Esophagus muscularis mucosa (tissue), 4 donors: ENCODE data around the gene GNAO1.

Source experiments
- EP300 ChIP-seq: sonication (generic); formaldehyde crosslinking; IDR thresholded peaks from one replicate; pipeline ENCODE4 v1.6.1; 2017; ENCODE audit warnings: antibody characterized with exemption
- POLR2A ChIP-seq: fragments of 450-650 bp; IDR thresholded peaks from one replicate; pipeline ENCODE4 v1.6.1; 2017; ENCODE audit warnings: antibody characterized with exemption, moderate library complexity, mild to moderate bottlenecking, low read depth
- POLR2AphosphoS5 ChIP-seq, 2 donors: sonication (generic); formaldehyde crosslinking; IDR thresholded peaks; one replicate each; pipeline ENCODE4 v1.6.1; 2017; ENCODE audit warnings: antibody characterized with exemption in 2 of 2
- TF ChIP-seq, protein P1 (sequence below), 3 experiments: fragments of 200-600 bp in 2 of 3; fragments of 450-650 bp in 1 of 3; sonication (generic) in 2 of 3; IDR thresholded peaks; one replicate each; pipeline ENCODE4 v1.5.1; 2017 to 2019; ENCODE audit warnings: antibody characterized with exemption in 3 of 3, mild to moderate bottlenecking in 2 of 3, moderate library complexity in 1 of 3

DNA sequence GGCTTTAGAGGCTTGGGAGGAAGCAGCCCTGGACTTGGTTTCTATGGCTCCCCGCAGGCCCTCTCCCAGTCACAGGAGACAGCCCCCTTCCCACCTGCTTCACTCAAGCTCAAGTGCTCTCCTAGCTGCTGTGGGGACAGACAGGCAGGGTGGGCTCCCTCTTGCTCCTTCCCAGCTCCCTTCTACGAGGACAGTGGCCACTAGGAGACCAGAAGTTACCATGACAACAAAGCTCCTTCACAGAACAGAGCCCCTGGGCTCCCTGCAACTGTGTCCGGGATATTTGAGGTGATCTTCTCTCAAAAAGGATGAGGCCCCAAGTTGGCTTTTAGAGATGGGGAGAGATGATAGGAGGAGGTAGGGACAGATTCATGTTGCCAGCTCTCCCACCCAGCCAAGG is 117.7 kb downstream of the GNAO1 start:
- no peak for TF ChIP-seq POLR2AphosphoS5 (IDR thresholded peaks at IDR 0.05)
- TF ChIP-seq, protein P1, sequence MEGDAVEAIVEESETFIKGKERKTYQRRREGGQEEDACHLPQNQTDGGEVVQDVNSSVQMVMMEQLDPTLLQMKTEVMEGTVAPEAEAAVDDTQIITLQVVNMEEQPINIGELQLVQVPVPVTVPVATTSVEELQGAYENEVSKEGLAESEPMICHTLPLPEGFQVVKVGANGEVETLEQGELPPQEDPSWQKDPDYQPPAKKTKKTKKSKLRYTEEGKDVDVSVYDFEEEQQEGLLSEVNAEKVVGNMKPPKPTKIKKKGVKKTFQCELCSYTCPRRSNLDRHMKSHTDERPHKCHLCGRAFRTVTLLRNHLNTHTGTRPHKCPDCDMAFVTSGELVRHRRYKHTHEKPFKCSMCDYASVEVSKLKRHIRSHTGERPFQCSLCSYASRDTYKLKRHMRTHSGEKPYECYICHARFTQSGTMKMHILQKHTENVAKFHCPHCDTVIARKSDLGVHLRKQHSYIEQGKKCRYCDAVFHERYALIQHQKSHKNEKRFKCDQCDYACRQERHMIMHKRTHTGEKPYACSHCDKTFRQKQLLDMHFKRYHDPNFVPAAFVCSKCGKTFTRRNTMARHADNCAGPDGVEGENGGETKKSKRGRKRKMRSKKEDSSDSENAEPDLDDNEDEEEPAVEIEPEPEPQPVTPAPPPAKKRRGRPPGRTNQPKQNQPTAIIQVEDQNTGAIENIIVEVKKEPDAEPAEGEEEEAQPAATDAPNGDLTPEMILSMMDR (IDR thresholded peaks at IDR 0.05) = no peak
- no peak for TF ChIP-seq POLR2A
- no peak for TF ChIP-seq EP300
